ENCODE results near the gene DENND1A. TPM values are rescaled to one million over a fixed set of nuclear protein-coding genes. Genes with fewer than 3 reads are reported as not detected.

Gene DENND1A
- total and polyA plus RNA-seq, 2 donors from 2014 or later, result 16.3 to 19.6 TPM

DNA sequence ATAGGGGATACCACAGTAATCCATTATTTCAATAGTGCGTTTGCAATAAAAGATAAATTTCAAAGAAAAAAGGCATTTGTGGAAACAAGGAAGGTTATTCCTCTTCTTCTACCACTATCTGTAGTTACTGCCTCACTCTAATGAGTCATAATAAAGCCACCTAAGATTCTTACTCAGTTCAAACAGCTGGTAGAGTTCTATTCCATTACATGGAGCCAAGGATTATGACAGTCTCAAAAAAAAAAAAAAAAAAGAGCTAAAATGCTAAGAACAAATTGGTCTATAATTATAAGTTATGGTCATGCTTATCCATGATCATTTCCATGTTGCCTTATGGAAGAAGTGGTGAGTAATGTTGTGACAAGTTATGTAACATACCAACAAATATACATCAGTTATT, 46.3 kb downstream of the DENND1A start:
- FAIRE-seq (no peak), DNase-seq (no peak)
- TF ChIP-seq, protein P1, sequence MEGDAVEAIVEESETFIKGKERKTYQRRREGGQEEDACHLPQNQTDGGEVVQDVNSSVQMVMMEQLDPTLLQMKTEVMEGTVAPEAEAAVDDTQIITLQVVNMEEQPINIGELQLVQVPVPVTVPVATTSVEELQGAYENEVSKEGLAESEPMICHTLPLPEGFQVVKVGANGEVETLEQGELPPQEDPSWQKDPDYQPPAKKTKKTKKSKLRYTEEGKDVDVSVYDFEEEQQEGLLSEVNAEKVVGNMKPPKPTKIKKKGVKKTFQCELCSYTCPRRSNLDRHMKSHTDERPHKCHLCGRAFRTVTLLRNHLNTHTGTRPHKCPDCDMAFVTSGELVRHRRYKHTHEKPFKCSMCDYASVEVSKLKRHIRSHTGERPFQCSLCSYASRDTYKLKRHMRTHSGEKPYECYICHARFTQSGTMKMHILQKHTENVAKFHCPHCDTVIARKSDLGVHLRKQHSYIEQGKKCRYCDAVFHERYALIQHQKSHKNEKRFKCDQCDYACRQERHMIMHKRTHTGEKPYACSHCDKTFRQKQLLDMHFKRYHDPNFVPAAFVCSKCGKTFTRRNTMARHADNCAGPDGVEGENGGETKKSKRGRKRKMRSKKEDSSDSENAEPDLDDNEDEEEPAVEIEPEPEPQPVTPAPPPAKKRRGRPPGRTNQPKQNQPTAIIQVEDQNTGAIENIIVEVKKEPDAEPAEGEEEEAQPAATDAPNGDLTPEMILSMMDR (IDR thresholded peaks at IDR 0.05; ENCODE audit: borderline replicate concordance, extremely low read depth, insufficient read depth), result no peak
- H3K27ac ChIP-seq (ENCODE audit: low read depth in 2 of 2, low read length in 2 of 2), result no peak overlapping the region
- H3K4me3 ChIP-seq (ENCODE audit: low read length in 3 of 3), result no peak overlapping the region
- H3K9ac ChIP-seq (ENCODE audit: low read length in 3 of 3), result no peak overlapping the region
- intact Hi-C loops (cut with DNase I), result no loop called here
- H3K27me3 ChIP-seq (ENCODE audit: control insufficient read depth, insufficient read depth, low read length), result no peaks in the 10 kb centered on the region
- H3K4me1 ChIP-seq (ENCODE audit: control insufficient read depth in 2 of 3, insufficient read depth in 2 of 3, low read depth in 1 of 3, low read length in 3 of 3), result no peaks in the 10 kb centered on the region
- no peaks in the 10 kb centered on the region for H3K9me3 ChIP-seq (ENCODE audit: control insufficient read depth in 2 of 3, insufficient read depth in 1 of 3, low read length in 3 of 3)
- no peaks in the 10 kb centered on the region for H3K36me3 ChIP-seq (ENCODE audit: control insufficient read depth in 2 of 3, insufficient read depth in 3 of 3, low read length in 3 of 3)

DNA sequence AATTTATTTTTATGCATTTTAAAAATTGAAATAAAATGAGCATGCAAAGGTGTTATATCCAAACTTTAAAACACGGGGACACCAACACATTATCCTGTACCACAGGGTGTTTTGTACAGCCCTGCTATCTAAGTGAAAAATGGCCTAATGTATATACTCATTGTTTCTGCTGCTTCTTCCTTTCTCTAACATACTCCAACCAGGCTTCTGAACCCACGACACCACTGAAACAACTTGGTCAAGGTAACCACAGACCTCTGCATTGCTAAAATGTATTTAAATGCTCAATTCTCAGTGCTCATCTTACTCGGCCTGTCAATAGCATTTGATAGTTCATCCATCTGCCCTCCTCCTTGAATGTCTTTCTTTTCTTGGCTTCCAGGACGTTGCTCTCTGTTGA, 48.3 kb downstream of the DENND1A start:
- FAIRE-seq, result no peak

DNA sequence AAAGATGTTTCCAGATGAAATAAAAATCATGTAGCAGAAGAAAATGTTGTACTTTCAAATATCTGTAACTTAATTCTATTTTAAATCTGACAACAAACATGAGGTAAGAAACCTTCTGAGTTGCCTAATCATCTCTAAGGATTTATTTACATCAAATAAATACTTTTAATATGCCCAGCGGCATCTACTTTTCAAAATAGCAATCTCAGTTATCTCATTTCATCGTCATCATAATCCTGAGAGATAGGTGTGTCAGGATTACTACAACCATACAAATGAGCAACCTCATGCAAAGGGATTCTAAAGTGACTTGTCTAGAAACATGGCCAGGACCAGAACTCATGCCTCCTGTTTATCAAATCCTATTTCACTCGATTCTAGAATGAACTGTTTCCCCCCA, 49.5 kb downstream of the DENND1A start:
- intact Hi-C loops (cut with DNase I), result no loop called here
- Histone ChIP-seq H3K9ac (ENCODE audit: low read length in 3 of 3) (no peak overlapping the region), H3K27ac (ENCODE audit: low read depth in 2 of 2, low read length in 2 of 2) (no peak overlapping the region), H3K27me3 (ENCODE audit: control insufficient read depth, insufficient read depth, low read length) (no peaks in the 10 kb centered on the region), H3K9me3 (ENCODE audit: control insufficient read depth in 2 of 3, insufficient read depth in 1 of 3, low read length in 3 of 3) (no peaks in the 10 kb centered on the region), H3K4me1 (ENCODE audit: control insufficient read depth in 2 of 3, insufficient read depth in 2 of 3, low read depth in 1 of 3, low read length in 3 of 3) (no peaks in the 10 kb centered on the region), H3K4me3 (ENCODE audit: low read length in 3 of 3) (no peak overlapping the region), H3K36me3 (ENCODE audit: control insufficient read depth in 2 of 3, insufficient read depth in 3 of 3, low read length in 3 of 3) (peaks cover 0 to 9% (median 2%) of the 10 kb centered on the region in 3 donors)
- TF ChIP-seq, protein P1 (IDR thresholded peaks at IDR 0.05; ENCODE audit: borderline replicate concordance, extremely low read depth, insufficient read depth), result no peak
- FAIRE-seq (no peak), DNase-seq (no peak)

More for the DNA sequence above, 48.3 kb downstream of the DENND1A start:
- TF ChIP-seq, protein P1 (IDR thresholded peaks at IDR 0.05; ENCODE audit: borderline replicate concordance, extremely low read depth, insufficient read depth), result no peak
- H3K4me1 ChIP-seq (ENCODE audit: control insufficient read depth in 2 of 3, insufficient read depth in 2 of 3, low read depth in 1 of 3, low read length in 3 of 3), result no peaks in the 10 kb centered on the region
- intact Hi-C loops (cut with DNase I), result no loop called here
- H3K36me3 ChIP-seq (ENCODE audit: control insufficient read depth in 2 of 3, insufficient read depth in 3 of 3, low read length in 3 of 3), result peaks cover 0 to 4% (median under 1%) of the 10 kb centered on the region in 3 donors
- H3K9me3 ChIP-seq (ENCODE audit: control insufficient read depth in 2 of 3, insufficient read depth in 1 of 3, low read length in 3 of 3), result no peaks in the 10 kb centered on the region
- no peak overlapping the region for H3K27ac ChIP-seq (ENCODE audit: low read depth in 2 of 2, low read length in 2 of 2)
- DNase-seq, result no peak
- no peak overlapping the region for H3K9ac ChIP-seq (ENCODE audit: low read length in 3 of 3)
- H3K4me3 ChIP-seq (ENCODE audit: low read length in 3 of 3), result no peak overlapping the region
- H3K27me3 ChIP-seq (ENCODE audit: control insufficient read depth, insufficient read depth, low read length), result no peaks in the 10 kb centered on the region

DNA sequence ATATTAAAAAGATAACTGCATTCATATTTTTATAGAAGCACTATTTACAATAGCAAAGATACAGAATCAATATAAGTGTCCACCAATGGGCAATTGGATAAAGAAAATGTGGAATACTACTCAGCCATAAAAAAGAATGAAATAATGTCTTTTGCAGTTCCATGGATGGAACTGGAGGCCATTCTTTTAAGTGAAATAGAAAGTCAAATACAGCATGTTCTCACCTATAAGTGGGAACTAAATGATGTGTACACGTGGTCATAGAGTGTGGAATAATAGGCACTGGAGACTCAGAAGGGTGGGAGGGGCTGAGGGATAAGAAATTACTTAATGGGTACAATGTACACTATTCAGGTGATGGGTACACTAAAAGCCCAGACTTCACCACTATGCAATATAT, 53.2 kb downstream of the DENND1A start:
- no peak overlapping the region for H3K4me3 ChIP-seq (ENCODE audit: low read length in 3 of 3)
- no peak overlapping the region for H3K9ac ChIP-seq (ENCODE audit: low read length in 3 of 3)
- TF ChIP-seq, protein P1 (IDR thresholded peaks at IDR 0.05; ENCODE audit: borderline replicate concordance, extremely low read depth, insufficient read depth), result no peak
- no peaks in the 10 kb centered on the region for H3K27me3 ChIP-seq (ENCODE audit: control insufficient read depth, insufficient read depth, low read length)
- no peak overlapping the region for H3K27ac ChIP-seq (ENCODE audit: low read depth in 2 of 2, low read length in 2 of 2)
- no peak for DNase-seq
- no peaks in the 10 kb centered on the region for H3K4me1 ChIP-seq (ENCODE audit: control insufficient read depth in 2 of 3, insufficient read depth in 2 of 3, low read depth in 1 of 3, low read length in 3 of 3)
- intact Hi-C loops (cut with DNase I), result no loop called here
- no peaks in the 10 kb centered on the region for H3K9me3 ChIP-seq (ENCODE audit: control insufficient read depth in 2 of 3, insufficient read depth in 1 of 3, low read length in 3 of 3)
- peaks cover 0 to 9% (median 2%) of the 10 kb centered on the region in 3 donors for H3K36me3 ChIP-seq (ENCODE audit: control insufficient read depth in 2 of 3, insufficient read depth in 3 of 3, low read length in 3 of 3)
- no peak for FAIRE-seq

All from kidney (tissue), 14 donors.